Peyer's patch (tissue), 4 donors: ENCODE measurements around the gene KIF18A.

Experiments used
- CTCF ChIP-seq, 6 experiments: fragments of 450-650 bp in 4 of 6; fragments of 200-600 bp in 2 of 6; sonication (generic) in 1 of 6; IDR thresholded peaks; one replicate each; pipeline ENCODE4 v1.5.1; 2017 to 2019; ENCODE audit warnings: antibody characterized with exemption in 6 of 6, mild to moderate bottlenecking in 3 of 6, moderate library complexity in 1 of 6
- POLR2A ChIP-seq, 2 donors: fragments of 450-650 bp; IDR thresholded peaks; one replicate each; pipeline ENCODE4 v1.5.1; 2017; ENCODE audit warnings: antibody characterized with exemption in 2 of 2, mild to moderate bottlenecking in 2 of 2, moderate library complexity in 2 of 2

GRCh38 chr11:28011813-28012212, 96.1 kb downstream of the KIF18A start:
- TF ChIP-seq CTCF (IDR thresholded peaks at IDR 0.05) (no peak), POLR2A (IDR thresholded peaks at IDR 0.05) (no peak)
